H1 (cell line): Measurements from ENCODE around the gene HOXB8. TPM values are rescaled to one million over a fixed set of nuclear protein-coding genes. Genes with fewer than 3 reads are reported as not detected.
A peak's percentile ranks its signal among the peaks of the same experiment; 100 is the strongest.

Source experiments
- CTCF ChIA-PET: fragments of 300-600 bp; sonication (Branson Sonifier 250); formaldehyde crosslinking; loops from one replicate; lab custom pipeline; 2021; ENCODE audit not compliant: partially characterized antibody; lab: Charles Lee
- POLR2A ChIA-PET: fragments of 300-600 bp; sonication (Branson Sonifier 250); formaldehyde crosslinking; loops from one replicate; lab custom pipeline; 2021; ENCODE audit warnings: inconsistent platforms; ENCODE audit not compliant: partially characterized antibody; lab: Charles Lee
- DNase-seq, 2 experiments: peaks; one replicate each; pipeline versions ENCODE4 v3.0.0 to v3.0.0-alpha.2; 2010 to 2022; ENCODE audit warnings: low spot score in 2 of 2, low read depth in 1 of 2, mixed read lengths in 1 of 2
- FAIRE-seq: peaks from 2 replicates; lab custom pipeline; 2011; peaks lifted over from hg19 to GRCh38; lab: Jason Lieb, UNC
- H2AFZ ChIP-seq: 2 replicates; pipeline ENCODE4 v1.8.1; 2012; ENCODE audit warnings: low read length, inconsistent platforms
- H2AK5ac ChIP-seq: 2 replicates; pipeline ENCODE4 v1.6.1; 2013; ENCODE audit warnings: low read depth, low read length
- H2BK120ac ChIP-seq: replicated peaks from 2 replicates; pipeline ENCODE3; 2013; ENCODE audit warnings: low read depth, low read length, inconsistent platforms
- H2BK12ac ChIP-seq: 2 replicates; pipeline ENCODE4 v1.6.1; 2013; ENCODE audit warnings: low read depth, low read length
- H2BK15ac ChIP-seq: 2 replicates; pipeline ENCODE4 v1.6.1; 2013; ENCODE audit warnings: low read length
- H2BK20ac ChIP-seq: 2 replicates; pipeline ENCODE4 v1.6.1; 2013; ENCODE audit warnings: low read length
- H2BK5ac ChIP-seq: 2 replicates; pipeline ENCODE4 v1.6.1; 2013; ENCODE audit warnings: low read depth, low read length
- H3K14ac ChIP-seq: 2 replicates; pipeline ENCODE4 v1.6.1; 2013; ENCODE audit warnings: inconsistent platforms; ENCODE audit not compliant: insufficient read length
- H3K18ac ChIP-seq: 2 replicates; pipeline ENCODE4 v1.6.1; 2013; ENCODE audit warnings: low read length; ENCODE audit errors: extremely low read depth
- H3K23ac ChIP-seq: 2 replicates; pipeline ENCODE4 v1.6.1; 2013; ENCODE audit warnings: inconsistent platforms; ENCODE audit not compliant: insufficient read length
- H3K23me2 ChIP-seq: 2 replicates; pipeline ENCODE4 v1.6.1; 2013; ENCODE audit warnings: low read depth, low read length
- H3K27ac ChIP-seq: 2 replicates; pipeline ENCODE4 v1.6.1; 2011; ENCODE audit warnings: low read depth, low read length, inconsistent platforms
- H3K27me3 ChIP-seq, 4 experiments: replicated peaks in 1 of 4; 1 replicate in 1 of 4; 2 replicates in 3 of 4; pipeline versions ENCODE4 v1.6.1 to v1.8.1; 2011 to 2013; ENCODE audit warnings: low read length in 3 of 4, mild to moderate bottlenecking in 3 of 4, inconsistent platforms in 2 of 4, mixed read lengths in 2 of 4, moderate library complexity in 1 of 4; ENCODE audit not compliant: control insufficient read depth in 3 of 4, insufficient read depth in 3 of 4; ENCODE audit errors: extremely low read depth in 1 of 4
- H3K36me3 ChIP-seq, 4 experiments: 2 replicates each; pipeline versions ENCODE4 v1.6.1 to v1.8.1; 2011 to 2013; ENCODE audit warnings: mild to moderate bottlenecking in 4 of 4, low read length in 3 of 4, moderate library complexity in 2 of 4, control low read depth in 1 of 4, inconsistent platforms in 1 of 4; ENCODE audit not compliant: insufficient read depth in 4 of 4, control insufficient read depth in 2 of 4
- H3K4ac ChIP-seq: replicated peaks from 2 replicates; pipeline ENCODE3; 2013; ENCODE audit warnings: low read length, low read depth, mixed read lengths, inconsistent platforms; ENCODE audit not compliant: insufficient read length
- H3K4me1 ChIP-seq, 4 experiments: replicated peaks in 1 of 4; 1 replicate in 1 of 4; 2 replicates in 3 of 4; pipeline versions ENCODE4 v1.6.1 to v1.8.1; 2011 to 2013; ENCODE audit warnings: low read length in 3 of 4, inconsistent platforms in 2 of 4, mixed read lengths in 1 of 4; ENCODE audit not compliant: insufficient read depth in 4 of 4, control insufficient read depth in 3 of 4
- H3K4me2 ChIP-seq, 2 experiments: 2 replicates each; pipeline versions ENCODE4 v1.6.1 to v1.8.1; 2011 to 2013; ENCODE audit warnings: low read depth in 2 of 2, low read length in 2 of 2, control low read depth in 1 of 2, inconsistent platforms in 1 of 2, mild to moderate bottlenecking in 1 of 2; ENCODE audit not compliant: insufficient read depth in 1 of 2
- H3K4me3 ChIP-seq, 4 experiments: fragments of 200-600, 300-600 bp in 1 of 4; sonication (generic), shearing (Covaris generic), sonication (Bioruptor Twin) in 1 of 4; 2 replicates each; pipeline versions ENCODE4 v1.5.1 to v1.8.1; 2011 to 2016; ENCODE audit warnings: low read length in 4 of 4, low read depth in 3 of 4, control low read depth in 2 of 4, inconsistent platforms in 2 of 4, mild to moderate bottlenecking in 2 of 4, mixed read lengths in 1 of 4, moderate library complexity in 1 of 4; ENCODE audit not compliant: insufficient read depth in 2 of 4; ENCODE audit errors: extremely low read depth in 1 of 4
- H3K56ac ChIP-seq: replicated peaks from 2 replicates; pipeline ENCODE3; 2013; ENCODE audit warnings: low read depth, mild to moderate bottlenecking, mixed read lengths, low read length, inconsistent platforms; ENCODE audit not compliant: insufficient read length
- H3K79me1 ChIP-seq: 2 replicates; pipeline ENCODE4 v1.6.1; 2013; ENCODE audit warnings: low read depth, low read length, control low read depth
- H3K79me2 ChIP-seq, 2 experiments: 2 replicates each; pipeline versions ENCODE4 v1.6.1 to v1.8.1; 2012 to 2013; ENCODE audit warnings: low read length in 2 of 2, mild to moderate bottlenecking in 2 of 2, inconsistent platforms in 1 of 2; ENCODE audit not compliant: insufficient read depth in 2 of 2, control insufficient read depth in 1 of 2
- H3K9ac ChIP-seq, 4 experiments: replicated peaks in 1 of 4; 1 replicate in 1 of 4; 2 replicates in 3 of 4; pipeline versions ENCODE4 v1.6.1 to v1.8.1; 2011 to 2013; ENCODE audit warnings: low read depth in 3 of 4, low read length in 3 of 4, control low read depth in 2 of 4, mild to moderate bottlenecking in 2 of 4, moderate library complexity in 2 of 4, inconsistent platforms in 1 of 4; ENCODE audit errors: extremely low read depth in 1 of 4
- H3K9me3 ChIP-seq, 2 experiments: 2 replicates each; pipeline versions ENCODE4 v1.6.1 to v1.8.1; 2012 to 2013; ENCODE audit warnings: mild to moderate bottlenecking in 2 of 2, moderate library complexity in 2 of 2, control low read depth in 1 of 2, inconsistent platforms in 1 of 2, low read depth in 1 of 2, low read length in 1 of 2, mixed read lengths in 1 of 2; ENCODE audit not compliant: insufficient read depth in 2 of 2
- H4K20me1 ChIP-seq, 2 experiments: replicated peaks in 1 of 2; 2 replicates each; pipeline versions ENCODE3 to v1.8.1; 2011 to 2013; ENCODE audit warnings: inconsistent platforms in 2 of 2, low read length in 2 of 2, mild to moderate bottlenecking in 1 of 2; ENCODE audit not compliant: insufficient read depth in 2 of 2, control insufficient read depth in 1 of 2
- H4K5ac ChIP-seq: 2 replicates; pipeline ENCODE4 v1.6.1; 2013; ENCODE audit warnings: low read length, low read depth, mixed read lengths, inconsistent platforms; ENCODE audit not compliant: insufficient read length
- H4K8ac ChIP-seq: 2 replicates; pipeline ENCODE4 v1.8.0; 2013; ENCODE audit warnings: mild to moderate bottlenecking, moderate library complexity, low read length, inconsistent platforms; ENCODE audit not compliant: insufficient read depth; ENCODE audit errors: extremely low read depth
- H4K91ac ChIP-seq: replicated peaks from 2 replicates; pipeline ENCODE3; 2013; ENCODE audit warnings: low read length, mixed read lengths, inconsistent platforms; ENCODE audit not compliant: insufficient read length
- CBX8 ChIP-seq: fragments of 300-800, 300-1000 bp; sonication (generic); IDR thresholded peaks from 2 replicates; pipeline ENCODE4 v1.7.1; 2016; ENCODE audit warnings: low read depth, low read length, borderline replicate concordance
- EP300 ChIP-seq, 2 experiments: IDR thresholded peaks; 1 replicate in 1 of 2; 2 replicates in 1 of 2; pipeline ENCODE4 v1.6.1; 2011 to 2012; ENCODE audit warnings: low read depth in 2 of 2, low read length in 2 of 2, mild to moderate bottlenecking in 2 of 2, borderline replicate concordance in 1 of 2, inconsistent platforms in 1 of 2, moderate library complexity in 1 of 2
- EZH2 ChIP-seq: fragments of 200-600 bp; sonication (generic); IDR thresholded peaks from 2 replicates; pipeline ENCODE4 v1.7.1; 2012; ENCODE audit warnings: low read depth, mild to moderate bottlenecking, moderate library complexity, low read length, inconsistent platforms; ENCODE audit not compliant: severe bottlenecking
- RNF2 ChIP-seq: fragments of 200-900, 300-1000 bp; sonication (generic); IDR thresholded peaks from 2 replicates; pipeline ENCODE4 v1.7.1; 2016; ENCODE audit warnings: borderline replicate concordance, low read depth, mild to moderate bottlenecking, antibody characterized with exemption, low read length; ENCODE audit not compliant: poor library complexity, severe bottlenecking; ENCODE audit errors: missing control alignments
- SUZ12 ChIP-seq: fragments of 200-600 bp; sonication (generic); IDR thresholded peaks from 2 replicates; pipeline ENCODE4 v1.6.1; 2012; ENCODE audit warnings: mild to moderate bottlenecking, inconsistent platforms, low read length, moderate library complexity, mixed read lengths
- WGBS, 2 experiments: shearing (Covaris generic) in 1 of 2; methylation state at CpG; one replicate each; pipeline versions ENCODE4 v1.1.6 to v1.1.7; 2013 to 2015; ENCODE audit warnings: low lambda C conversion rate in 2 of 2, mixed read lengths in 2 of 2, inconsistent platforms in 1 of 2, low coverage in 1 of 2, missing lambda C conversion rate in 1 of 2; ENCODE audit not compliant: insufficient replicate concordance in 2 of 2, insufficient coverage in 1 of 2, insufficient read length in 1 of 2; ENCODE audit errors: extremely low coverage in 1 of 2, missing lambda C conversion rate in 1 of 2; 5-methylcytosine and 5-hydroxymethylcytosine counted together
- polyA plus RNA-seq, 7 experiments: library from polyadenylated mRNA; depleted of rRNA in 3 of 7; stranded (reverse) in 5 of 7; unstranded in 2 of 7; fragments of >200 nt in 5 of 7; fragments of 200-250 nt in 2 of 7; gene quantifications; 1 replicate in 5 of 7; 2 replicates in 1 of 7; 4 replicates in 1 of 7; pipeline versions ENCODE4 v1.2.1 to v1.2.3, GENCODE V29; 2011 to 2013; ENCODE audit warnings: missing spikeins in 2 of 7, mixed read lengths in 2 of 7
- total RNA-seq: library from RNA; stranded (reverse); fragmentation: NEBNext Ultra II Directional; extraction: Animal tissue kit (Norgen Biotek cat#: 25700); gene quantifications from 2 replicates; pipeline ENCODE4 v1.2.1, GENCODE V29; 2021

HOXB8 gene
- total and polyA plus RNA-seq, 2 of the 8 experiments (the other 6 are each of a cell fraction or from before 2014, with no cell fraction given) = not detected

DNA sequence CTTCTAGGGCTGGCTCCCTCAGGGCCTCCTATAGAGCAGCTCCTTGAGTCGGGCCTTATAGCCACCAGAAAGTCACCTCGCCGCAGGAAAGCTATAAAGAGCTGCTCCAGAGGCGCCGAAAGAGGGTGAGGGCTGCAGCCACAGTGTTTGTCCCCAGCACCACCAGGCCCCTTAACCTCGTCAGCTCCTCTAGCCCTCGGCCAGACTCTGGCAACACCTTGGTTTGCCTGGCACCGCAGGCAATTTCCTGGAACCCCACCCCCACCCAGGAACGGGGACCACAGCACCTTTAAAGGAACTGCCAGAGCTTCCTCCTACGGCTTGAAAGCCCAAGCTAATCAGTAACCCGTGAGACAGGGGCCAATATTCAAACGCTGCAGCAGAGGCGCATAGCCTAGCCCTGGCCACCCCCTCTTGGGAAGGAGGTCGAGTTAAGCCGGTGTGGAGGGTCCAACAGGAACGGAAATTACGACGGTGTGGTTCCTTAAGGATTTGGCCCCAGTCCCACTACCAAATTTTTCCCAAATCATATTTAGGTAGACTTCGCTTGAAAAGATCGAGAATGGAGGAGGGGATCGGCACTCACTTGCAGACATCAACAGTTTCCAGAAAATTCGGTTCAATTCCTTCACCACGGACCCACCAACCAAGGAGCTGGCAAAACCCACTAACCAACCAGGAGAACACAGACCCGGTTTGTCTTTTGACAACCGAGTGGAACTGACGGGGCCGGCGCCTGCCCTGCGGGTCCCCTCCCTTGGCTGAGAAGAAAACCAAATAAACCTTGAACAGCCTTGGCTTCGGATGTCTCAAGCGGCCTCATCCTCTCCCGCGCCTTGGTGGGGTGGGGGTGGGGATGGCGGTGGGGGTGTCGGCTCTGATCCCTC, 13.3 kb downstream of the HOXB8 start:
- Histone ChIP-seq H3K56ac (no peak overlapping the region), H2BK5ac (no peak overlapping the region), H3K4me2 (no peak overlapping the region), H4K5ac (no peak overlapping the region), H3K4ac (no peak overlapping the region), H3K23me2 (no peaks in the 10 kb centered on the region), H3K27ac (no peak overlapping the region), H3K23ac (no peak overlapping the region), H2BK12ac (no peak overlapping the region), H3K79me2 (no peaks in the 10 kb centered on the region), H3K36me3 (peaks cover 0 to 3% (median 0%) of the 10 kb centered on the region in 4 experiments; a peak in 1 of 8 replicates), H2BK20ac (no peak overlapping the region), H4K91ac (no peak overlapping the region), H3K18ac (no peak overlapping the region), H3K4me1 (peaks cover 0 to 6% (median under 1%) of the 10 kb centered on the region in 4 experiments; a peak in 3 of 7 replicates), H3K79me1 (no peaks in the 10 kb centered on the region), H2BK15ac (peak overlapping the region; percentile 10; the same call in 1 of the 2 replicates), H3K14ac (no peak overlapping the region), H4K8ac (no peak overlapping the region), H2AFZ (no peak overlapping the region), H3K9me3 (no peaks in the 10 kb centered on the region), H4K20me1 (peaks cover 31 to 54% of the 10 kb centered on the region in 2 experiments), H2AK5ac (no peak overlapping the region)
- POLR2A ChIA-PET = no interaction called here
- WGBS, 2 experiments = 17% methylated on average over 34 of the region's 35 CpGs; no CpG with 5 or more reads in 1 of the 2 experiments
- DNase-seq = no peak
- TF ChIP-seq RNF2 (peak; percentile 90), CBX8 (peak; percentile 76; the same call in 1 of the 2 replicates), EZH2 (peak; percentile 97), SUZ12 (peak; percentile 92), EP300 (IDR thresholded peaks at IDR 0.05; ENCODE audit: borderline replicate concordance in 1 of 2, low read depth in 2 of 2, low read length in 2 of 2) (no peak)
- TF ChIP-seq, all 59 proteins: peak for 4
- Histone ChIP-seq H2BK120ac (no peak overlapping the region), H3K27me3 (peaks cover 99 to 100% (median 100%) of the 10 kb centered on the region in 4 experiments), H3K4me3 (no peak overlapping the region), H3K9ac (no peak overlapping the region)
- CTCF ChIA-PET = interaction anchor here (0.6 to 2.1 kb wide), 15 partner anchors 8 to 386 kb away, joined by 3 to 12 read pairs (median 4); no protein-coding TSS in a partner anchor
- FAIRE-seq = no peak
